SK-N-SH (cell line): Measurements from ENCODE around the gene STK4. TPM values are rescaled to one million over a fixed set of nuclear protein-coding genes. Genes with fewer than 3 reads are reported as not detected.

Experiments used
- CTCF ChIA-PET: fragments of 300-600, 350-600 bp; formaldehyde crosslinking; extraction: SDS; loops from one replicate; lab custom pipeline; 2021; lab: Yijun Ruan, JAX
- POLR2A ChIA-PET: fragments of 350-600 bp; sonication (Branson Sonifier 250); formaldehyde crosslinking; extraction: SDS; loops from one replicate; lab custom pipeline; 2020; ENCODE audit warnings: antibody characterized with exemption, inconsistent platforms; lab: Yijun Ruan, JAX
- DNase-seq: peaks from one replicate; pipeline ENCODE4 v3.0.0; 2012
- H2AFZ ChIP-seq: fragments of 200-600 bp; sonication (generic); 2 replicates; pipeline ENCODE4 v1.8.1; 2016; ENCODE audit warnings: antibody characterized with exemption, mild to moderate bottlenecking, low read depth
- H3F3A ChIP-seq: fragments of 200-600 bp; sonication (generic); replicated peaks from 2 replicates; pipeline ENCODE3; 2016; ENCODE audit warnings: antibody characterized with exemption, mild to moderate bottlenecking; ENCODE audit not compliant: insufficient read depth
- H3K27ac ChIP-seq, 2 experiments: fragments of 200-500 bp in 1 of 2; fragments of 200-600 bp in 1 of 2; sonication (Bioruptor generic) in 1 of 2; sonication (generic), shearing (Covaris generic) in 1 of 2; 2 replicates each; pipeline versions ENCODE4 v1.5.1 to v1.6.1; 2014 to 2016; ENCODE audit warnings: low read depth in 2 of 2, inconsistent platforms in 1 of 2, low read length in 1 of 2, mild to moderate bottlenecking in 1 of 2, mixed read lengths in 1 of 2
- H3K27me3 ChIP-seq: fragments of 200-600 bp; sonication (generic), shearing (Covaris generic); 2 replicates; pipeline ENCODE4 v1.6.1; 2016; ENCODE audit warnings: mixed run types; ENCODE audit not compliant: insufficient read depth
- H3K36me3 ChIP-seq, 2 experiments: fragments of 200-500 bp in 1 of 2; fragments of 200-600 bp in 1 of 2; sonication (Bioruptor generic) in 1 of 2; sonication (generic) in 1 of 2; replicated peaks in 1 of 2; 2 replicates each; pipeline versions ENCODE3 to v1.5.1; 2014 to 2016; ENCODE audit warnings: low read length in 1 of 2, mild to moderate bottlenecking in 1 of 2; ENCODE audit not compliant: insufficient read depth in 2 of 2, control insufficient read depth in 1 of 2
- H3K4me1 ChIP-seq, 2 experiments: fragments of 200-500 bp in 1 of 2; fragments of 200-600 bp in 1 of 2; sonication (Bioruptor generic) in 1 of 2; sonication (generic), shearing (Covaris generic) in 1 of 2; 2 replicates each; pipeline versions ENCODE4 v1.5.1 to v1.6.1; 2014 to 2016; ENCODE audit warnings: low read depth in 1 of 2, low read length in 1 of 2, mixed run types in 1 of 2; ENCODE audit not compliant: insufficient read depth in 2 of 2, control insufficient read depth in 1 of 2
- H3K4me2 ChIP-seq: fragments of 200-600 bp; sonication (generic), shearing (Covaris generic); 2 replicates; pipeline ENCODE4 v1.6.1; 2017; ENCODE audit warnings: mixed run types
- H3K4me3 ChIP-seq, 2 experiments: fragments of 200-500 bp in 1 of 2; fragments of 200-600 bp in 1 of 2; sonication (Bioruptor generic) in 1 of 2; sonication (generic), shearing (Covaris generic) in 1 of 2; 2 replicates each; pipeline versions ENCODE4 v1.5.1 to v1.8.1; 2014 to 2016; ENCODE audit warnings: low read depth in 2 of 2, inconsistent platforms in 1 of 2, low read length in 1 of 2, mild to moderate bottlenecking in 1 of 2, mixed read lengths in 1 of 2, moderate library complexity in 1 of 2
- H3K79me2 ChIP-seq: fragments of 200-600 bp; sonication (generic); 2 replicates; pipeline ENCODE4 v1.8.1; 2017; ENCODE audit warnings: mild to moderate bottlenecking; ENCODE audit not compliant: insufficient read depth
- H3K9ac ChIP-seq: fragments of 200-600 bp; sonication (generic); 2 replicates; pipeline ENCODE4 v1.6.1; 2017; ENCODE audit warnings: mixed run types
- H3K9me2 ChIP-seq: fragments of 200-600 bp; sonication (generic); 2 replicates; pipeline ENCODE4 v1.6.1; 2017; ENCODE audit warnings: mixed run types
- H3K9me3 ChIP-seq: fragments of 200-600 bp; sonication (generic); 2 replicates; pipeline ENCODE4 v1.6.1; 2017; ENCODE audit warnings: mixed run types, mild to moderate bottlenecking, moderate library complexity
- H4K20me1 ChIP-seq: fragments of 200-600 bp; sonication (generic); 2 replicates; pipeline ENCODE4 v1.6.1; 2017; ENCODE audit warnings: mild to moderate bottlenecking, mixed run types; ENCODE audit not compliant: insufficient read depth
- CHD2 ChIP-seq: fragments of 150-350 bp; IDR thresholded peaks from 2 replicates; pipeline ENCODE4 v1.6.1; 2018; ENCODE audit warnings: low read length; ENCODE audit not compliant: partially characterized antibody
- EP300 ChIP-seq, 2 experiments: IDR thresholded peaks; 2 replicates each; pipeline versions ENCODE4 v1.4.0 to v1.6.1; 2012; ENCODE audit warnings: borderline replicate concordance in 1 of 2, low read depth in 1 of 2, low read length in 1 of 2
- FOSL2 ChIP-seq: IDR thresholded peaks from 2 replicates; pipeline ENCODE4 v1.4.0; 2012; ENCODE audit warnings: low read depth, mild to moderate bottlenecking, moderate library complexity, borderline replicate concordance
- JUND ChIP-seq: IDR thresholded peaks from 2 replicates; pipeline ENCODE4 v1.4.0; 2012
- MEF2A ChIP-seq: IDR thresholded peaks from 2 replicates; pipeline ENCODE4 v1.4.0; 2012; ENCODE audit warnings: low read depth, borderline replicate concordance
- NFIC ChIP-seq: IDR thresholded peaks from 2 replicates; pipeline ENCODE4 v1.4.0; 2012; ENCODE audit warnings: borderline replicate concordance
- NRF1 ChIP-seq: IDR thresholded peaks from 2 replicates; pipeline ENCODE4 v1.6.1; 2012; ENCODE audit warnings: low read depth, mild to moderate bottlenecking, low read length
- POLR2AphosphoS5 ChIP-seq: IDR thresholded peaks from 2 replicates; pipeline ENCODE4 v1.6.1; 2012; ENCODE audit warnings: low read depth, low read length
- RFX5 ChIP-seq: IDR thresholded peaks from 2 replicates; pipeline ENCODE4 v1.6.1; 2012; ENCODE audit warnings: mild to moderate bottlenecking, improper control_type of control experiment, low read length
- SMC3 ChIP-seq: IDR thresholded peaks from 2 replicates; pipeline ENCODE4 v1.6.1; 2012; ENCODE audit warnings: low read depth, low read length, improper control_type of control experiment
- TCF12 ChIP-seq: IDR thresholded peaks from 2 replicates; pipeline ENCODE4 v1.4.0; 2012
- TEAD4 ChIP-seq: IDR thresholded peaks from 2 replicates; pipeline ENCODE4 v1.4.0; 2012; ENCODE audit warnings: mild to moderate bottlenecking, borderline replicate concordance; ENCODE audit not compliant: insufficient read depth
- YY1 ChIP-seq: IDR thresholded peaks from 2 replicates; pipeline ENCODE4 v1.4.0; 2012; ENCODE audit warnings: low read depth, mild to moderate bottlenecking
- whole genome bisulfite sequencing: methylation state at CpG from one replicate; pipeline ENCODE4 v1.1.6; 2017; ENCODE audit warnings: low lambda C conversion rate; 5-methylcytosine and 5-hydroxymethylcytosine counted together
- polyA plus RNA-seq, 3 experiments: library from polyadenylated mRNA; depleted of rRNA; stranded (reverse); fragments of >200 nt; gene quantifications; 2 replicates each; pipeline ENCODE4 v1.2.3, GENCODE V29; 2012
- TF ChIP-seq, protein P1 (sequence below): IDR thresholded peaks from 2 replicates; pipeline ENCODE4; 2012
- TF ChIP-seq, protein P2 (sequence below): fragments of 200-600 bp; sonication (generic); IDR thresholded peaks from 2 replicates; pipeline ENCODE4 v1.6.1; 2017; ENCODE audit warnings: antibody characterized with exemption, mild to moderate bottlenecking, moderate library complexity
- TF ChIP-seq, protein P3 (sequence below): IDR thresholded peaks from 2 replicates; pipeline ENCODE4 v1.4.0; 2012; ENCODE audit warnings: low read depth
- TF ChIP-seq, protein P4 (sequence below): fragments of 150-350 bp; IDR thresholded peaks from 2 replicates; pipeline ENCODE4 v1.6.1; 2017; ENCODE audit warnings: antibody characterized with exemption, low read length, low read depth, borderline replicate concordance

The STK4 gene
- polyA plus RNA-seq, 1 of the 3 experiments (the other 2 are of a cell fraction): 11.4 TPM

DNA sequence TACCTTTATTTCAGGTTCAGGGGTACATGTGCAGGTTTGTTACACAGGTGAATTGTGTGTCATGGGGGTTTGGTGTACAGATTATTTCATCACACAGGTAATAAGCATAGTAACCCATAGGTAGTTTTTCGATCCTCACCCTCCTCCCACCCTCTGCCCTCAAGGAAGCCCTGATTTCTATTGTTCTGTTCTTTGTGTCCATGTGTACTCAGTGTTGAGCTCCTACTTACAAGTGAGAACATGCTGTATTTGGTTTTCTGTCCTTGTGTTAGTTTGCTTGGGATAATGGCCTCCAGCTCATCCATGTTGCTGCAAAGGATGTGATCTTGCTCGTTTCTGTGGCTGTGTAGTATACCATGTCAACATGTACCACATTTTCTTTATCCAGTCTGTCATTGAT lies 66.0 kb downstream of the STK4 start (continued):
- TF ChIP-seq NFIC: no peak
- TF ChIP-seq JUND: no peak
- TF ChIP-seq, protein P1, sequence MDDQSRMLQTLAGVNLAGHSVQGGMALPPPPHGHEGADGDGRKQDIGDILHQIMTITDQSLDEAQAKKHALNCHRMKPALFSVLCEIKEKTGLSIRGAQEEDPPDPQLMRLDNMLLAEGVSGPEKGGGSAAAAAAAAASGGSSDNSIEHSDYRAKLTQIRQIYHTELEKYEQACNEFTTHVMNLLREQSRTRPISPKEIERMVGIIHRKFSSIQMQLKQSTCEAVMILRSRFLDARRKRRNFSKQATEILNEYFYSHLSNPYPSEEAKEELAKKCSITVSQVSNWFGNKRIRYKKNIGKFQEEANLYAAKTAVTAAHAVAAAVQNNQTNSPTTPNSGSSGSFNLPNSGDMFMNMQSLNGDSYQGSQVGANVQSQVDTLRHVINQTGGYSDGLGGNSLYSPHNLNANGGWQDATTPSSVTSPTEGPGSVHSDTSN: no peak
- TF ChIP-seq SMC3: no peak
- no peak for TF ChIP-seq NRF1
- TF ChIP-seq FOSL2: no peak
- TF ChIP-seq TCF12: no peak
- TF ChIP-seq, all 33 proteins: peak for 0

DNA sequence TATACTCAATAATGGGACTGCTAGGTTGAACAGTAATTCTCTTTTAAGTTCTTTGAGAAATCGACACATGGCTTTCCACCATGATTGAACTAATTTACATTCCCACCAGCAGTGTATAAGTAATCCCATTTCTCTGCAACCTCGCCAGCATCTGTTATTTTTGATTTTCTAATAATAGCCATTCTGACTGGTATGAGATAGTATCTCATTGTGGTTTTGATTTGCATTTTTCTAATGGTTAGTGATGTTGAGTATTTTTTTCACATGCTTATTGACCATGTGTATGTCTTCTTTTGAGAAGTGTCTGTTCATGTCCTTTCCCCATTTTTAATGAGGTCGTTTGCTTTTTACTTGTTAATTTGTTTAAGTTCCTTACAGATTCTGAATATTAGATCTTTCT lies 66.5 kb downstream of the STK4 start:
- no peak for DNase-seq
- peaks cover 15% of the 10 kb centered on the region for H3K79me2 ChIP-seq

More for the DNA sequence above, 66.5 kb downstream of the STK4 start:
- TF ChIP-seq RFX5 (no peak), TEAD4 (no peak), FOSL2 (no peak), POLR2AphosphoS5 (no peak), SMC3 (no peak), MEF2A (peak; percentile 90), NFIC (no peak; the same call in 1 of the 2 replicates), YY1 (no peak), TCF12 (peak; percentile 56), EP300 (IDR thresholded peaks at IDR 0.05; ENCODE audit: borderline replicate concordance in 1 of 2, low read depth in 1 of 2, low read length in 1 of 2) (0 out of 4 replicates have a peak, but pooled peaks of 1 of the 2 experiments have one; percentile 52), CHD2 (no peak), JUND (peak; percentile 17; the same call in 1 of the 2 replicates)
- TF ChIP-seq, protein P1: peak; percentile 58
- TF ChIP-seq, protein P2, sequence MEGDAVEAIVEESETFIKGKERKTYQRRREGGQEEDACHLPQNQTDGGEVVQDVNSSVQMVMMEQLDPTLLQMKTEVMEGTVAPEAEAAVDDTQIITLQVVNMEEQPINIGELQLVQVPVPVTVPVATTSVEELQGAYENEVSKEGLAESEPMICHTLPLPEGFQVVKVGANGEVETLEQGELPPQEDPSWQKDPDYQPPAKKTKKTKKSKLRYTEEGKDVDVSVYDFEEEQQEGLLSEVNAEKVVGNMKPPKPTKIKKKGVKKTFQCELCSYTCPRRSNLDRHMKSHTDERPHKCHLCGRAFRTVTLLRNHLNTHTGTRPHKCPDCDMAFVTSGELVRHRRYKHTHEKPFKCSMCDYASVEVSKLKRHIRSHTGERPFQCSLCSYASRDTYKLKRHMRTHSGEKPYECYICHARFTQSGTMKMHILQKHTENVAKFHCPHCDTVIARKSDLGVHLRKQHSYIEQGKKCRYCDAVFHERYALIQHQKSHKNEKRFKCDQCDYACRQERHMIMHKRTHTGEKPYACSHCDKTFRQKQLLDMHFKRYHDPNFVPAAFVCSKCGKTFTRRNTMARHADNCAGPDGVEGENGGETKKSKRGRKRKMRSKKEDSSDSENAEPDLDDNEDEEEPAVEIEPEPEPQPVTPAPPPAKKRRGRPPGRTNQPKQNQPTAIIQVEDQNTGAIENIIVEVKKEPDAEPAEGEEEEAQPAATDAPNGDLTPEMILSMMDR: no peak
- TF ChIP-seq, protein P3, sequence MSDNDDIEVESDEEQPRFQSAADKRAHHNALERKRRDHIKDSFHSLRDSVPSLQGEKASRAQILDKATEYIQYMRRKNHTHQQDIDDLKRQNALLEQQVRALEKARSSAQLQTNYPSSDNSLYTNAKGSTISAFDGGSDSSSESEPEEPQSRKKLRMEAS: no peak
- TF ChIP-seq, protein P4, sequence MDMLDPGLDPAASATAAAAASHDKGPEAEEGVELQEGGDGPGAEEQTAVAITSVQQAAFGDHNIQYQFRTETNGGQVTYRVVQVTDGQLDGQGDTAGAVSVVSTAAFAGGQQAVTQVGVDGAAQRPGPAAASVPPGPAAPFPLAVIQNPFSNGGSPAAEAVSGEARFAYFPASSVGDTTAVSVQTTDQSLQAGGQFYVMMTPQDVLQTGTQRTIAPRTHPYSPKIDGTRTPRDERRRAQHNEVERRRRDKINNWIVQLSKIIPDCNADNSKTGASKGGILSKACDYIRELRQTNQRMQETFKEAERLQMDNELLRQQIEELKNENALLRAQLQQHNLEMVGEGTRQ: no peak
- TF ChIP-seq, all 33 proteins: peak for 5
- Histone ChIP-seq H3K9me3 (no peaks in the 10 kb centered on the region), H4K20me1 (no peaks in the 10 kb centered on the region), H3K9me2 (no peaks in the 10 kb centered on the region), H3K9ac (no peak overlapping the region), H3K4me3 (no peak overlapping the region), H3K36me3 (peaks cover under 1 to 42% of the 10 kb centered on the region in 2 experiments), H3K27me3 (no peaks in the 10 kb centered on the region), H3K4me2 (no peak overlapping the region), H3K27ac (peak overlapping the region in 1 of 2 experiments; percentile 52; a peak in 2 of 4 replicates), H3F3A (peaks cover 27% of the 10 kb centered on the region), H3K4me1 (peaks cover 2 to 25% of the 10 kb centered on the region in 2 experiments; a peak in 3 of 4 replicates), H2AFZ (no peak overlapping the region)
- CTCF ChIA-PET: no interaction called here
- POLR2A ChIA-PET: no interaction called here
- 71% methylated on average over 3 of the region's 3 CpGs for WGBS
